Stomach (tissue), 4 donors: ENCODE data around the gene STK32A.

ENCODE experiments used
- EP300 ChIP-seq: sonication (generic); formaldehyde crosslinking; IDR thresholded peaks from one replicate; pipeline ENCODE4 v1.6.1; 2017; ENCODE audit warnings: antibody characterized with exemption
- TF ChIP-seq, protein P1 (sequence below), 7 experiments: fragments of 450-650 bp in 4 of 7; fragments of 200-600 bp in 3 of 7; sonication (generic) in 3 of 7; IDR thresholded peaks; one replicate each; pipeline ENCODE4 v1.5.1; 2016 to 2019; ENCODE audit warnings: antibody characterized with exemption in 7 of 7, control low read depth in 2 of 7, mild to moderate bottlenecking in 1 of 7

DNA sequence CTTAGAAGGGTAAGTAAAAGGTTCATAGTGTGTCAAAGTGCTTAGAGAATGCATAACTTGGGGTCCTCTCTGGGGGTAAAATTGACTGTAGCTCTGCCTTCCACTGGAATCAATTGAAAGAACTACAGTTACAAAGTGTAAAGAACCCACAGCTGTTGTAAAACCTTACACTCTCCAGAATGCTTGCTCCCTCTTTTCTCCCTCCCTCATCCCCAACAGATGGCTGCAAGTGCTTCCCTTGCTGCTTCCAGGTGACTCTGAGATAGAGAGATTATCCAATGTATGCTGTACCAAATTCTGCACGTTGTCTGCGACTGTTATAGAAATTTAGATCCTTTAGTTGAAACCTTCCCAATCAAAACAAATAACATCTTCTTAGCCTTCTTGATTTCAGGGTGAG is 126.0 kb downstream of the STK32A start:
- TF ChIP-seq, protein P1, sequence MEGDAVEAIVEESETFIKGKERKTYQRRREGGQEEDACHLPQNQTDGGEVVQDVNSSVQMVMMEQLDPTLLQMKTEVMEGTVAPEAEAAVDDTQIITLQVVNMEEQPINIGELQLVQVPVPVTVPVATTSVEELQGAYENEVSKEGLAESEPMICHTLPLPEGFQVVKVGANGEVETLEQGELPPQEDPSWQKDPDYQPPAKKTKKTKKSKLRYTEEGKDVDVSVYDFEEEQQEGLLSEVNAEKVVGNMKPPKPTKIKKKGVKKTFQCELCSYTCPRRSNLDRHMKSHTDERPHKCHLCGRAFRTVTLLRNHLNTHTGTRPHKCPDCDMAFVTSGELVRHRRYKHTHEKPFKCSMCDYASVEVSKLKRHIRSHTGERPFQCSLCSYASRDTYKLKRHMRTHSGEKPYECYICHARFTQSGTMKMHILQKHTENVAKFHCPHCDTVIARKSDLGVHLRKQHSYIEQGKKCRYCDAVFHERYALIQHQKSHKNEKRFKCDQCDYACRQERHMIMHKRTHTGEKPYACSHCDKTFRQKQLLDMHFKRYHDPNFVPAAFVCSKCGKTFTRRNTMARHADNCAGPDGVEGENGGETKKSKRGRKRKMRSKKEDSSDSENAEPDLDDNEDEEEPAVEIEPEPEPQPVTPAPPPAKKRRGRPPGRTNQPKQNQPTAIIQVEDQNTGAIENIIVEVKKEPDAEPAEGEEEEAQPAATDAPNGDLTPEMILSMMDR (IDR thresholded peaks at IDR 0.05) = no peak
- no peak for TF ChIP-seq EP300
